MG63 (cell line): ENCODE results near the gene FILIP1L. TPM values are rescaled to one million over a fixed set of nuclear protein-coding genes. Genes with fewer than 3 reads are reported as not detected.

Source experiments
- DNase-seq: peaks from one replicate; pipeline ENCODE4 v3.0.0-alpha.2; 2020
- H3K27me3 ChIP-seq: fragments of 250-450 bp; sonication (Bioruptor Pico); 2 replicates; pipeline ENCODE4 v1.5.1; 2020; ENCODE audit warnings: mild to moderate bottlenecking, moderate library complexity
- H3K36me3 ChIP-seq: fragments of 250-450 bp; sonication (Bioruptor Pico); 2 replicates; pipeline ENCODE4 v1.5.1; 2020; ENCODE audit warnings: mild to moderate bottlenecking, moderate library complexity
- H3K4me3 ChIP-seq: fragments of 250-450 bp; sonication (Bioruptor Pico); 2 replicates; pipeline ENCODE4 v1.5.1; 2020; ENCODE audit warnings: mild to moderate bottlenecking, moderate library complexity
- H3K9me3 ChIP-seq: fragments of 250-450 bp; sonication (Bioruptor Pico); 2 replicates; pipeline ENCODE4 v1.5.1; 2020; ENCODE audit warnings: mild to moderate bottlenecking, moderate library complexity
- total RNA-seq: library from RNA; depleted of rRNA; stranded (reverse); fragments of >200 nt; shearing (Covaris generic); gene quantifications from 2 replicates; pipeline ENCODE4 v1.2.3, GENCODE V29; 2014; ENCODE audit warnings: low replicate concordance

The FILIP1L gene
- total RNA-seq, 1 experiment from 2014 or later, result 19.9 TPM

DNA sequence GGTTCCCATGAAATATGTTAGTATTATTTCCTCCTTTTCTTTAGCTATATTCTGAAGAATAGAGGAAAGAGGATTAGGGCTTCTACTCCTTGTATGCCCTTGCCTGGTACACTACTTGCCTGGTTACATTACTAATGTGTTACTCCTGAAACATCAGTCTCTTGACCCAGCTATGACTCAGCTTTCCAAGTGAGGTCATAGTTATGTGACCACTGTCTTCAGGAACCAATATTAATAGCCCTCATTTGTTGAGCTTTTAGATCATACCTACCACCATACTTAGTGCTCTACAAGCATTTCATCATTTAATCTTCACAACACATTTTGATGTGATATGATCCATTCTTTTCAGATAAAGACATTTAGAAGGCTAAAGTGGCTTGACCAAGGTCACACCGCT, 236.3 kb downstream of the FILIP1L start:
- DNase-seq, result peak; percentile 31
- Histone ChIP-seq H3K36me3 (peaks cover 11% of the 10 kb centered on the region), H3K9me3 (no peaks in the 10 kb centered on the region), H3K4me3 (no peak overlapping the region), H3K27me3 (no peaks in the 10 kb centered on the region)

DNA sequence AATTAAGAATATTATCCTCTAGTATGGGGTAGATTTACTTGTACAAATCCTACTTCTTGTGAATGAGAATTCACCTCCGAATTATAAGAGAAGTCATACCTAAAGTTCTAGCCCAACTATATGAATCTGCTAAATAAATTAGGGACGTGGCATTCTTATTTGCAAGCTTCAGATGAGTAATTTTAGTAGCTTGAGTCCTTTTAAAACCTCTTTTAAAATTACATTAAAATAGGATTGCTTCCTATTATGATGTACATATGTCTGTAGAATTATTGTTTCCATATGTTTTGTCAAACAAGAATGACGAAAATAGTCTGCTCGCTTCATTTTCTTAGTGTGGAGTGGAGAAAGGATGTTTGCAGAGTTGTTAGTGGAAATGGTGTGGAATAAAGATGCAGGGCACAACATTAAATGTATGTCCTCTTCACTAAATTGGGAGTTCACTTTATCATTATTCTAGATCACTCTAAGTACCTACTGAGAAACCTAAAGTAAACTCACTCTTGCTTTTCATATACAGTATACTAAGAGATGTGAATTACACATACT, 237.2 kb downstream of the FILIP1L start:
- H3K27me3 ChIP-seq, result no peaks in the 10 kb centered on the region
- no peak for DNase-seq
- H3K4me3 ChIP-seq, result no peak overlapping the region; the same call in 1 of the 2 replicates
- no peaks in the 10 kb centered on the region for H3K9me3 ChIP-seq
- peaks cover 12% of the 10 kb centered on the region for H3K36me3 ChIP-seq

DNA sequence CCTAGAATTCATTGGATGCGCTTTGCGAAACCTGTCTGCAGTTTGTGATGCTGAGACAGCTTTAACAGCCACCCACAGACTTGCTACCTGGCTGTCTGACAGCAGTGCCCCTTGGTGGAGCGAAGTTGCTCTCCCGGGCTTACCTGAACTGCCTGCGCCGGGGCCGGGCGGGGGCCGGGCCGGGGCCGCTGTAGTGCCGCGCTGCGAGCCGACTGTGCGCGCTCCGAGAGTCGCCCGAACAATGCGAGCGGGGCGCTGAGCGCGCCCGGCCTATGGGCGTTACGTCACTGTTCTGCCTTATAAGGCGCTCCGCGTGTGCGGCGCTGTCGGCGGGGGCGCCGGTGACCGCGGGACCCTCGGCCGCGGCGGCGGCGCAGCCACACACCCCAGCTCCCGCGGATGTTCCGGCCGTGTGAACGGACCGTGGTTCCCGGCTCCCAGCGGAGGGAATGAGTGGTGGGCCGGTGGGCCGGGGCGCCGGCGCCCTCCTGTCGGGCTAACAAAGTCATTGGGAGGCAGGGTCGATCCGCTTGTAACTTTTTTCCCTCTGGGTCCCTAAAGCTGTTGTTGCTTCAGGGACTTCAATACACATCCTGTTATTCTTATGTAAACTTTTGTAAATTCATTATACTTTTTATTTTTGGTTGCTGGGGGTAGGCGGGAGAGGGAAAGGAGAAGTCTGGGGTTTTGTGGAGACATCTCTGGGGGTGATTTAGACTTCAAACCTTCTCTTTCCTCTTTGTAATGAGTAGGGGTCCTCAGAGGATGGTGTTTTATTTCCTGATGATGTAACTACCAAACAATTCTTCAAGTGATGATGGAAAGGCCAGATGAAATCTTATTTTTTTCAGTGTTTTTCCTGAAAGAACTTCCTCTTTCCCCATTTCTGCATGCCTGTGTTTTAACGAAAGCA, 238.1 kb downstream of the FILIP1L start:
- peak; percentile 82 for DNase-seq

DNA sequence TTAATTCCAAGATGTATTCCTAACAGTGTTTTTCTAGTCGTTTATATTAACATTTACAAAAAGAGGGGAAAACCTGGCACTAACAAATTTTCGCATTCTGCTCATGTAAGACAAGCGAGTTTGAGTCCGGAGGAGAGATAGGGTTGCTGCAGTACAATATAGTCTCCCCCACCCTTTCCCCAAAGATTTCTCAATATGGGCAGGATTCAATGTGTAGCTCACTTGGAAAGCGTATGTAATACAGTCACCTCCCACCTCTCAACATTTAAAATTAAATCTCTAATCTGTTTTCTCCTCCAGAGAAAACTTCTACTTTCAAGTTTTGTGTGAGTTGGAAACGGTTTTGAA, 238.7 kb downstream of the FILIP1L start:
- no peak for DNase-seq
- Histone ChIP-seq H3K27me3 (no peaks in the 10 kb centered on the region), H3K4me3 (peak overlapping the region; percentile 67), H3K9me3 (no peaks in the 10 kb centered on the region), H3K36me3 (peaks cover 28% of the 10 kb centered on the region)

More for the DNA sequence above, 238.1 kb downstream of the FILIP1L start:
- Histone ChIP-seq H3K9me3 (no peaks in the 10 kb centered on the region), H3K27me3 (no peaks in the 10 kb centered on the region), H3K4me3 (peak overlapping the region; percentile 67), H3K36me3 (peaks cover 21% of the 10 kb centered on the region)

DNA sequence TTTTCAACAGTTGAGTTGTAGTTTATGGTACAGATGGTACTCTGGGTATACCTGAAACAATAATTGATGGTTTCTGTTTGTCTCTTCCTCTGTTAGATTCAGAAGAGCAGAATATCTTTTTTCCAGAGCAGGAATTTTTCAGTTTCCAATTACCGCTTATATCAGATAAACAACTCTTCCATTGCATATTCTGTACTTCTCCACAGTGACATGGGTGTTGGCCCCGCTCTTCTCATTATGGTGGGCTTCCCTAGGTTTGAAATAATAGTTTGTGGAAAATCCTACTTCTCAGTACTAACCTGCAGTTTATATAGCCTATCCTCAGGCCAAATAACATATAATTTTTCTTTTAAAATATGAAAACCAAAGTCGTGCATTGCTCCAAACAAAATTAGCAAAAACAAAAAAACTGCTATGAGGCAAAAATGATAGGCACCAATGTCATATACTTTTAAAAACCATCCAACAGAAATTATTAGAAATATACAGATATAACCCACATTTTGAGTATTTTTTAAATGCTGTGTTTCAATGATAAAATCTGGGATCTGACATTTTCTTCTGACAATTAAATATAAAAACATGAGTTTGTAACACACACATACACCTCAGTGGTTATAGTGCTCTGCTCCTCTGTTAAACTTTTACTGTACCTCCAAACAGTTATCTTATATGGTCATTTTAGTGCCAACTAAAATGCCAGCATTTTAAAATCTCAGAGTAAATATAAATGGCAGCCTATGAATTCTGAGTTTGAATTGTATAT, 239.9 kb downstream of the FILIP1L start:
- H3K4me3 ChIP-seq, result peak overlapping the region; percentile 67
- H3K36me3 ChIP-seq, result peaks cover 34% of the 10 kb centered on the region
- H3K9me3 ChIP-seq, result no peaks in the 10 kb centered on the region
- DNase-seq, result no peak
- H3K27me3 ChIP-seq, result no peaks in the 10 kb centered on the region

DNA sequence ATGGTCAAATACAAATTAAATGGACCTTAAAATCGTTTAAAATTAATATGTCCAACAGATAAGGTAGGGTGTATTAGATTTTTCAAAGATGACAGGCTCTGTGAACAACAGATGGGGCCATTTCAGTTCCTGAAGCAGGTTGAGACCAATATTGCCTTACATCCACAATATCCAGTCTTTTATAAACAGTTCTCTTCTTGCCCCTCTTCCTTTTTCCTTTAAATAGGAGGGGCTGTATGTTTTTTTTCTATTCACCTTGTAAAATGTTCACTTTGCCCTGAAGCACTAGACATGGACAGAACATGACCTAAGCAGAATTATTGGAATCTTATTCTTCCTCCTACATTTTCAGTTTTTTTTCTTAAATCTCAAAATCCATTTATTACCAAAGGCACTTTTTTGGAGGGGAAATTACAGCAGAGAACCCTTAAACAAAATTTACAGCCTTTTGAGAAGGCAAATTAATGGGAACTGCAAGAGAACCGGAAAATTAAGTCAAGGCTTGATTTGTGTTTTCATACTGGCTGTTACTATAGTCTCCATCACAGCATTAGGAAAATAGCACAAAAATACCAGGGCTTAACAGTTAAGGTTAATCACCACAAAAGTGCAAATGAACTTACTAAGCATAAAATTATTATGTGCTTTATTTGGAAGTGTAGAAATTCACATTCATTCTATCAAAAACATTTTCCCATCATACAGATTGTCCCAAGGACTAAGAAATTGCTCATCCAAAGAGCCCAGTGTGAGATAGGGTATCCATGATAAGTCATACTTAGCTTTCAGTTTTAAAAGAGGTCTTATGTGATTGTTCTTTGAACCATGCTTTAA, 240.8 kb downstream of the FILIP1L start:
- H3K9me3 ChIP-seq, result no peaks in the 10 kb centered on the region
- H3K4me3 ChIP-seq, result peak overlapping the region; percentile 67
- no peaks in the 10 kb centered on the region for H3K27me3 ChIP-seq
- DNase-seq, result no peak
- peaks cover 41% of the 10 kb centered on the region for H3K36me3 ChIP-seq

DNA sequence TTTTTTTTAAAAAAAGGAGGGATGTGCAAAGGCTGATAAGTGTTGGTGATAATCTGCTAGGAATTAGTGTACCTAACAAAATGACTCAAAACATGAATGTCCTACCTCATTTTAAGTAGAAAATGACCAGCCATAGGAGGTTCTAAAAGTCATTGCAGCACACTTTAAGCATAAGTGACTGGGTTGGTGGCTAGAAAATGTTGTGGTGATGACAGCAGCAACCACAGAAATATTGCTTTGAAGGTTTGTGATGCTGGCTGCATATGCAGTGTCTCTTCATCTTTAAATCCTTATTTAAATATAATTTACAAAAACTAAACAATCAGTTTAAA, 241.4 kb downstream of the FILIP1L start:
- no peaks in the 10 kb centered on the region for H3K9me3 ChIP-seq
- DNase-seq, result no peak
- H3K36me3 ChIP-seq, result peaks cover 47% of the 10 kb centered on the region
- H3K4me3 ChIP-seq, result peak overlapping the region; percentile 67; the same call in 1 of the 2 replicates
- no peaks in the 10 kb centered on the region for H3K27me3 ChIP-seq

DNA sequence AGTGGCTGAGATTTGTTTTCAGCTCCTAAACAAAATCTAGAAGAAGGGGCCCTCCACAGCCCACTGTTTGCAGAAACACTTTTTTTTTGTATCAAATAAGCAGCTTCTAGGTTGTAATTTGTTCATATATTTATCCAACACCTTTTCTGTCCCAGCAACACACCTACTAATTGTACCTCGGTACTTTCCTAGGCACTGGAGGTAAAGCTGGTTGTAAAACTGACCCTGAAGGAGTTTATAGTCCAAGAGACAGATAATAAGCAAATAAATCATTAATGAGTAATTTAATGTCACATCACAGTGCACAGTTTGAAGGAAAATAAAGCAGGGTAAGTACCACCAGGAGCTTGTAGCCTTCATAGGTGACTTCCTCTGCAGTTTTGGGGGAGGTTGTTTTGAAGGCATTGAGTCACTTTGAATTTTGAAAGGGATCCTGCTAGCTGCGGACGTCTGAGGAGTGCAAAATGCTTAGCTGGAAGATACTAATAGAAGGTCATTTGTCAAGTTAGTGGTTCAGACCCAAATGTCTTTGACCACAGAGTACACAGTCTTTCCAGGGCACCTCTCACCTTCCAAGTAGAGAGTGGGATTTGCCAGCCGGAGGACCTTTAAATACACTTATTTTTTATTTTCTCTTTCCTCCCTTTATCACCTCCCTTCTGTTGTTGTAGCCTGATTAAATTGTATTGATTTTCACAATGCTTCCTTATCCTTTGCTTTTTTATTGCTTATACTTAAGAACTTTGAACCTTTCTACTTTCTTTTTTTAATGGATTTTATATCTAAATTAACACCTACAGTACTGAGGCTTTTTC, 242.9 kb downstream of the FILIP1L start:
- H3K4me3 ChIP-seq, result no peak overlapping the region
- no peak for DNase-seq

DNA sequence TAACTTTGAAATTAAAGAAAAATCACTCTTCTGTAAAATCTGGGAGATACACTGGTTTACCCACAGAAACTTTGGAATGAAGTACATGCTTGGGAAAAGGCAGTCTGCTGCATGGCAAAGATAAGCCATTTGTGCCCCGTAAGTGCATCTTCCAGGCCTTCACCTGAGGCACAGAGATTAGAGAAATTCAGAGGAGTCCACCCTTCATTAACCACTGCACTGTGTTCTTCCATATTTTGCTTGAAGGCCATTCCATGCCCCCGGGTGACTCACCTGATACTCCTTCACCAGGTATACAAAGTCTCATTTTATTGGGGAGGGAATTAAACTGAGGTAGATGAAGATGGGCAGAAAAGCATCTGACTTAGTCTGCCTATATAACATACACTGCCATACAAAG, 243.6 kb downstream of the FILIP1L start:
- Histone ChIP-seq H3K9me3 (no peaks in the 10 kb centered on the region), H3K27me3 (no peaks in the 10 kb centered on the region), H3K4me3 (no peak overlapping the region), H3K36me3 (peaks cover 67% of the 10 kb centered on the region)
- no peak for DNase-seq

More for the DNA sequence above, 242.9 kb downstream of the FILIP1L start:
- no peaks in the 10 kb centered on the region for H3K27me3 ChIP-seq
- H3K9me3 ChIP-seq, result no peaks in the 10 kb centered on the region
- H3K36me3 ChIP-seq, result peaks cover 61% of the 10 kb centered on the region

DNA sequence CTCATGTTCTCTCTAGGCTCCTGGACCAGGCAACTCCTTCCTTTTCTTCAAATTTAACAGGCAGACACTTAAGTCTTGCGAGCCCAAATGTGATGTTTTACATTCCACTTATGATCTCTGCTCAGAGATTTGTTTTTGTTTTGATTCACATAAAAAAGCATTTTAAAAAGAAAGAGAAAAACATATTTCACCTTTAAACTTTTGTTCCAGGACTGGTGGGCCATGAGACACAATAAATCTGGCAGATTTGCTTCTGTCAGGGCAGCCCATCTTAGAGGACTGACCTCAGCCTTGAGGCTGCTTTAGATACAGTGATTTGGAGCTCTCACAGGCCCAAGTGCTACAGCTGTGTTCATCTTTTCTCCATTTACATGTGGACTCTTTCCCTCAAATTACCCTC, 244.7 kb downstream of the FILIP1L start:
- Histone ChIP-seq H3K4me3 (no peak overlapping the region), H3K27me3 (no peaks in the 10 kb centered on the region), H3K36me3 (peaks cover 76% of the 10 kb centered on the region), H3K9me3 (no peaks in the 10 kb centered on the region)
- no peak for DNase-seq

DNA sequence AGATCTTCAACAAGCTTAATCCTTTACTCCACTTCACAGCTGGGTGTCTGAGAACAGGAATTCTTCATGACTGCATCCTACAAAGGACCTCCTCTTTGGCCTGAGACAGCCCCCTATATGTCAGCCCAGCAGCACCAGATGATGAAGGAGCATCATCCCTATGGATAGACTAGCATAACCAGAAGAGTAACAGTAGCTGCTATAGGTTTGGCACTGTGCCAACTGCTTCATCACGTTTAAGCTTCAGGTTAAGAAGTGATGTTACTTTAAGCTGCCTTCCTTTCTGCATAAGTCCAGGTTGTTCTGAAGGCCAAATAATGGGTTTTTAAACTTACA, 246.0 kb downstream of the FILIP1L start:
- H3K9me3 ChIP-seq, result no peaks in the 10 kb centered on the region
- no peaks in the 10 kb centered on the region for H3K27me3 ChIP-seq
- peaks cover 79% of the 10 kb centered on the region for H3K36me3 ChIP-seq
- no peak overlapping the region for H3K4me3 ChIP-seq
- DNase-seq, result no peak

DNA sequence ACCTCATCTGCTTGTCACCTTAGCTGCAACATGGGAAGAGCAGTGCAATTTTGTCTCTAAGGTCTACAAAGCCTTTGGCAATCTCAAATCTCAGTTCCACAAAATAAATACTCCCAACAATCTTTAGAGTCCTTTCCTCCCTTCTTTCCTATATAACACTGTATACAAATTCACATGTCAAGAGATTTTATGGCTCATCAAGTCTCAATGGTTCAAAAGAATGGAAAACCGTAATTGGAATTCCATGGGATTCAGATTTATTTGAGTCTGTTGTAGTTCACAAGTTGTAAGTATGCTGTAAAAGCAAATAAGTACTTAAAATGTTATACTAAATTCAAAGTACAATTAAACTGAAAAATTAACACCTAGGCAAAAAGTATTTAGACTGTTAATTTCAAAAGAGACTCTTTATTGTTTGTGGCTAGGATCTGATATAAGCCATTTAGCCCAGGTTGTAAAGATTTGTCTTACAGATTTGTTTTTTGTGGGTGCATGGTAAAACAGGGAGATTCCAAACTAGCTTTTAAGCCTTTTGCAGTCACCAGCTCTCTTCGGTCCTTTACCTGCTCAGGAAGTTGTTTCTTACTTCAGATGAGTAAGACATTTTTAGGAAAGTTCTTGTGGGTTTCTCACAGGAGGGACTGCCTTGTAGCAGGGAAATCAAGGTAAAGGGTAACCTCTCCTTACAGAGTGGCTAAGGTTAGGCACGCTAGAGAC, 246.5 kb downstream of the FILIP1L start:
- peaks cover 81% of the 10 kb centered on the region for H3K36me3 ChIP-seq
- H3K27me3 ChIP-seq, result no peaks in the 10 kb centered on the region
- no peaks in the 10 kb centered on the region for H3K9me3 ChIP-seq
- H3K4me3 ChIP-seq, result no peak overlapping the region
- DNase-seq, result no peak

DNA sequence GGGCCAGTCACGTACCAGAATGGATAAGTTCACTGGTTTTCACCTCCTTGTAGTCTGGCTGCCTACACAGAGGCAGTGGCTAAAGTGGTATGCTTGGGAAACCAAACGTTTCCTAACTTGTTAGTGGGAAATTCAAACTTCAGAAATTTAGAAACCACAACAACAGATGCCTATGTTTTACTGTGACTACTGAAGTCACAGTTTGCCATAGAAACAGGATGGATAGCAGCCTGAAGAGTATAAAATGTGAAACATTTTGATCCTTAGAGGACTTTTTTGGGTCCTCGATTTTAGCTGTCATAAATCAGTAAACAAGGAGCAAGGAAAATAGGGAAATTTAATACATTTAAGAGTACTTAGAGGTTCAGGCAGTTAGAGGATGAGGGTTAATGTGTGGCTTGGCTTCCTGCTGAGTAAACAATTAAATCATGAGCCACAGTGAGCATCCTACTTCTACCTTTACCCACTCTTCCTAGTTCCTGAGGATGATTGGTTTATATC, 248.0 kb downstream of the FILIP1L start:
- Histone ChIP-seq H3K36me3 (peaks cover 84% of the 10 kb centered on the region), H3K9me3 (no peaks in the 10 kb centered on the region), H3K4me3 (no peak overlapping the region), H3K27me3 (no peaks in the 10 kb centered on the region)
- no peak for DNase-seq

DNA sequence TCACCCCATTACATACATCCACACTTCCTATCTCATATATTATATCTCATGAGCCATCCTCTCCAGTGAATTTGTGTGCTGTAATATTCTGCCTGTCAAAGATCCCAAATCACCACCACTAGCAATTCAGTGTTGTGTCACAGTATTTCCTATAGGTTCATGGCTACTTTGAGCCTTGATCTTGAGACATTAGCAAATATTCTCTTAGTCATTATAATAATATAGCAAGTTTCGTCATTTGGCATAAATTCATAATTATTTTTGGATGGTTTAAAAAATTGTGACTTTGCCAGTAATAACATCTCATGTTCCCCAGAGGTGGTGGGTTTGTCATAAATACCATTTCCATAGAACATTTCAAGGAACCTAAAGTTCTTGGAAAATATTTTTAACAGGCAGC, 249.0 kb downstream of the FILIP1L start:
- DNase-seq, result no peak
- Histone ChIP-seq H3K4me3 (no peak overlapping the region), H3K9me3 (no peaks in the 10 kb centered on the region), H3K36me3 (peaks cover 84% of the 10 kb centered on the region), H3K27me3 (no peaks in the 10 kb centered on the region)

DNA sequence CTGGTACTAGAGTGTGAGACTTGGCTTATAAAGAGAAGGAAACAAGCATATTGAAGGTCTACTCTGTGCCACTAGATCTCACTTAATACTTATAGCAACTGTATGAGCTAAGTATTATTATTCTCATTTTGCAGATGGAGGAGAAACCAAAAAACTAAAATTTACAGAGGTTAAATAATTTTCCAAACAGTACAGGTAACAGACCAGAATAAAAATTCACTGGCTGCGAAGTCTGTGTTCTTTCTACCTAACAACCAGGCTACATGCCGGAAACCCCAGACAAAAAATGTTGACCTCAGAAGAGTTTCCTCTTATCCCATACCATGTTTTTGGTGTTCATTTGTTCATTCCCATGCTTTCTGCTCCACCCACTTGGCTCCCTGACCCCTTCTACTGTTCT, 250.0 kb downstream of the FILIP1L start:
- Histone ChIP-seq H3K4me3 (no peak overlapping the region), H3K36me3 (peaks cover 83% of the 10 kb centered on the region), H3K9me3 (no peaks in the 10 kb centered on the region), H3K27me3 (no peaks in the 10 kb centered on the region)
- no peak for DNase-seq
